Measurements from ENCODE around the gene MUC20. TPM values are rescaled to one million over a fixed set of nuclear protein-coding genes. Genes with fewer than 3 reads are reported as not detected.

Gene MUC20
- total RNA-seq, 4 donors from 2014 or later, result 1.5 to 7.0 (median 3.2) TPM

GRCh38 chr3:195757438-195757770 is 36.6 kb downstream of the MUC20 start:
- Histone ChIP-seq H3K4me1 (no peaks in the 10 kb centered on the region), H3K9me3 (no peaks in the 10 kb centered on the region), H3K4me3 (no peak overlapping the region), H3K27me3 (peaks cover 38 to 50% (median 43%) of the 10 kb centered on the region in 3 donors), H3K36me3 (no peaks in the 10 kb centered on the region), H3K27ac (no peak overlapping the region)
- in situ Hi-C loops (cut with MboI; ENCODE audit: low sequenced_read_pairs in 4 of 4) (no loop called here), intact Hi-C loops (cut with DNase I; ENCODE audit: low total_unique reads) (no loop called here)
- no peak for ATAC-seq
- DNase-seq, result no peak
- no peak for TF ChIP-seq CTCF (IDR thresholded peaks at IDR 0.05 in 4 of 5, conservative IDR thresholded peaks at IDR 0.05 in 1 of 5)

DNA sequence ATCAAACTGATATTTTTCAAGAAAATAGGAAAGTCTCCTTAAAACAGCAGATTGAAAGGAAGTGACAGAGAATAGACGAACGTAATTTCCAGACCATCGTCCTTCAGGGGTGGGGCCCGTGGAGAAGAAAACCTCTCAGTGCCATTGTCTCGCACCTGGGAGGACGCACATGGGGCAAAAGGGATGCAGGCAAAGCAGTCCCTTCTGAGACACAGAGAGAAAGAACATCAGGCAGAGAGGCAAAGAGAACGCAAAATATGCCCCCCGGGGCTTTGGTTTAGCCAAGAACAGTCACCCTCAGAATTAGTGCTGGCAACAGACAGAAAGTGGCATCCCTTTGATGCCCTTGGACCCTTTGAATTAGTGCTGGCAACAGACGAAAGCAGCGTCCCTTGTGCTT is 37.0 kb downstream of the MUC20 start:
- no peaks in the 10 kb centered on the region for H3K9me3 ChIP-seq
- no peaks in the 10 kb centered on the region for H3K4me1 ChIP-seq
- no peaks in the 10 kb centered on the region for H3K36me3 ChIP-seq
- H3K4me3 ChIP-seq, result no peak overlapping the region
- DNase-seq, result no peak
- H3K27ac ChIP-seq, result no peak overlapping the region
- intact Hi-C loops (cut with DNase I; ENCODE audit: low total_unique reads) (no loop called here), in situ Hi-C loops (cut with MboI; ENCODE audit: low sequenced_read_pairs in 4 of 4) (no loop called here)
- H3K27me3 ChIP-seq, result peaks cover 38 to 53% (median 44%) of the 10 kb centered on the region in 3 donors
- TF ChIP-seq CTCF (IDR thresholded peaks at IDR 0.05 in 4 of 5, conservative IDR thresholded peaks at IDR 0.05 in 1 of 5) (no peak), POLR2A (IDR thresholded peaks at IDR 0.05) (no peak)
- no peak for ATAC-seq

- ATAC-seq (peak in 1 of 2 donors; percentile 39), DNase-seq (no peak)
- H3K36me3 ChIP-seq, result no peaks in the 10 kb centered on the region
- H3K9me3 ChIP-seq, result no peaks in the 10 kb centered on the region
- intact Hi-C loops (cut with DNase I; ENCODE audit: low total_unique reads) (no loop called here), in situ Hi-C loops (cut with MboI; ENCODE audit: low sequenced_read_pairs in 4 of 4) (no loop called here)
- H3K27ac ChIP-seq, result no peak overlapping the region
- H3K4me3 ChIP-seq, result no peak overlapping the region
- H3K27me3 ChIP-seq, result peaks cover 43 to 63% (median 48%) of the 10 kb centered on the region in 3 donors
- H3K4me1 ChIP-seq, result no peaks in the 10 kb centered on the region
- TF ChIP-seq POLR2A (IDR thresholded peaks at IDR 0.05) (no peak), CTCF (IDR thresholded peaks at IDR 0.05 in 4 of 5, conservative IDR thresholded peaks at IDR 0.05 in 1 of 5) (no peak)
These were observed 38.1 kb downstream of the MUC20 start for GRCh38 chr3:195758721-195759353.

DNA sequence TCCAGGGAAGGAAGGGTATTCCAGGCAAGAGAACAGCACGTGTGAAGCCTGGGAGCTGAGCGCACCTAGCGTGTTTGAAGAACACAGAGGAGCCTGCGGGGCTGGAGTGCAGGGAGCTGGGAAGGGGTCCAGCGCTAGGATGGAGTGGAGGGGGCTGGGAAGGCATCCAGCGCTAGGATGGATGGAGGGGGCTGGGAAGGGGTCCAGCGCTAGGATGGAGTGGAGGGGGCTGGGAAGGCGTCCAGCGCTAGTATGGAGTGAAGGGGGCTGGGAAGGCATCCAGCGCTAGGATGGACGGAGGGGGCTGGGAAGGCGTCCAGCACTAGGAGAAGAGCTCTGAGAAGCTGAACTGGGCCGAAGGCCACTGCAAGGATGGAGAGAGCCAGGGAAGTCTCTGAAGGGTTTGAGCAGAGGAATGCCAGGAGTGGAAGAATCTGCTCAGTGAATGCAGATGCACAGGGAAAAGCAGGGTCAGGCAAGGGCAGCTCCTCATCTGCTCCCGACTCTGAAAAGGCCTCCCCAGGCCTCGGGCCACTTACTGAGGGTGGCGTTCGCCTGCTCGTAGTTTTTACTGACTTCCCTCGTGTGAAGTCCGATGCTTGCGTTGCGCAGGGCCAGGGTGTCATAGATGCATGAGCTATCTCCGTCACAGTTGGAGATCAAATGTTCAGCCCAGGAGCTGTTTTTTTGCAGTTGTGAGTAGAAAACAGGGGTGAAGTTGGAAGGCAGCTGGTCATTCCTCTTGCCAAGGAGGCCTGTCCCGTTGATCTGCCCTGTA is 39.8 kb downstream of the MUC20 start:
- Histone ChIP-seq H3K36me3 (no peaks in the 10 kb centered on the region), H3K4me3 (no peak overlapping the region), H3K4me1 (no peaks in the 10 kb centered on the region), H3K27ac (no peak overlapping the region), H3K9me3 (no peaks in the 10 kb centered on the region), H3K27me3 (peaks cover 43 to 67% (median 48%) of the 10 kb centered on the region in 3 donors)
- intact Hi-C loops (cut with DNase I; ENCODE audit: low total_unique reads), result no loop called here
- no peak for TF ChIP-seq POLR2A (IDR thresholded peaks at IDR 0.05)
- TF ChIP-seq CTCF (IDR thresholded peaks at IDR 0.05 in 4 of 5, conservative IDR thresholded peaks at IDR 0.05 in 1 of 5), result no peak
- DNase-seq (no peak), ATAC-seq (no peak)
- in situ Hi-C loops (cut with MboI; ENCODE audit: low sequenced_read_pairs in 4 of 4), result no loop called here

Measured in gastrocnemius medialis (tissue), 4 donors.